DOHH2 (cell line): ENCODE results near the gene RBM6.

Source experiments
- H3F3A ChIP-seq: fragments of 200-600 bp; sonication (generic), shearing (Covaris generic); 2 replicates; pipeline ENCODE4 v1.6.0; 2016; ENCODE audit warnings: antibody characterized with exemption, mild to moderate bottlenecking; ENCODE audit not compliant: control insufficient read depth, insufficient read depth
- H3K27ac ChIP-seq: fragments of 200-600 bp; sonication (generic); 2 replicates; pipeline ENCODE4 v1.5.1; 2014; ENCODE audit warnings: low read depth, mild to moderate bottlenecking, low read length, moderate library complexity
- H3K27me3 ChIP-seq: fragments of 200-600 bp; sonication (generic); 2 replicates; pipeline ENCODE4 v1.6.1; 2014; ENCODE audit warnings: mild to moderate bottlenecking, low read length, mixed read lengths; ENCODE audit not compliant: control insufficient read depth
- H3K36me3 ChIP-seq: fragments of 200-600 bp; sonication (generic); 2 replicates; pipeline ENCODE4 v1.6.1; 2014; ENCODE audit warnings: mild to moderate bottlenecking, low read length, moderate library complexity, mixed read lengths; ENCODE audit not compliant: control insufficient read depth
- H3K4me1 ChIP-seq: fragments of 200-600 bp; sonication (generic); 2 replicates; pipeline ENCODE4 v1.6.1; 2014; ENCODE audit warnings: mild to moderate bottlenecking, low read length, mixed read lengths; ENCODE audit not compliant: control insufficient read depth
- H3K4me2 ChIP-seq: fragments of 200-600 bp; sonication (generic); 2 replicates; pipeline ENCODE4 v1.6.0; 2014; ENCODE audit warnings: mild to moderate bottlenecking, low read length, moderate library complexity
- H3K4me3 ChIP-seq: fragments of 200-600 bp; sonication (generic); 2 replicates; pipeline ENCODE4 v1.5.1; 2014; ENCODE audit warnings: mild to moderate bottlenecking, low read length, mixed read lengths
- H3K79me2 ChIP-seq: fragments of 200-600 bp; sonication (generic); 2 replicates; pipeline ENCODE4 v1.6.1; 2014; ENCODE audit warnings: mild to moderate bottlenecking, low read length, mixed read lengths; ENCODE audit not compliant: control insufficient read depth
- H3K9me2 ChIP-seq: fragments of 200-600 bp; sonication (generic); replicated peaks from 2 replicates; pipeline ENCODE4 v1.6.1; 2014; ENCODE audit warnings: mild to moderate bottlenecking, low read length, mixed read lengths; ENCODE audit not compliant: control insufficient read depth
- H3K9me3 ChIP-seq: fragments of 200-600 bp; sonication (generic); 2 replicates; pipeline ENCODE4 v1.6.1; 2014; ENCODE audit warnings: antibody characterized with exemption, low read length, mixed read lengths; ENCODE audit not compliant: control insufficient read depth, insufficient read depth
- H4K20me1 ChIP-seq: fragments of 200-600 bp; sonication (generic); 2 replicates; pipeline ENCODE4 v1.6.0; 2014; ENCODE audit warnings: low read depth, mild to moderate bottlenecking, antibody characterized with exemption, low read length, moderate library complexity; ENCODE audit not compliant: control insufficient read depth, insufficient read depth
- EZH2phosphoT487 ChIP-seq: fragments of 200-600 bp; sonication (generic); IDR thresholded peaks from 2 replicates; pipeline ENCODE4 v1.6.1; 2017; ENCODE audit warnings: borderline replicate concordance, mild to moderate bottlenecking, antibody characterized with exemption, low read length, moderate library complexity, mixed read lengths
- TF ChIP-seq, protein P1 (sequence below): fragments of 200-600 bp; sonication (generic); IDR thresholded peaks from one replicate; pipeline ENCODE4 v1.5.1; 2014; ENCODE audit warnings: antibody characterized with exemption, mild to moderate bottlenecking, low read depth, low read length; ENCODE audit not compliant: poor library complexity, severe bottlenecking

Gene RBM6

GRCh38 chr3:50095352-50095998 is 155.5 kb downstream of the RBM6 start:
- TF ChIP-seq, protein P1, sequence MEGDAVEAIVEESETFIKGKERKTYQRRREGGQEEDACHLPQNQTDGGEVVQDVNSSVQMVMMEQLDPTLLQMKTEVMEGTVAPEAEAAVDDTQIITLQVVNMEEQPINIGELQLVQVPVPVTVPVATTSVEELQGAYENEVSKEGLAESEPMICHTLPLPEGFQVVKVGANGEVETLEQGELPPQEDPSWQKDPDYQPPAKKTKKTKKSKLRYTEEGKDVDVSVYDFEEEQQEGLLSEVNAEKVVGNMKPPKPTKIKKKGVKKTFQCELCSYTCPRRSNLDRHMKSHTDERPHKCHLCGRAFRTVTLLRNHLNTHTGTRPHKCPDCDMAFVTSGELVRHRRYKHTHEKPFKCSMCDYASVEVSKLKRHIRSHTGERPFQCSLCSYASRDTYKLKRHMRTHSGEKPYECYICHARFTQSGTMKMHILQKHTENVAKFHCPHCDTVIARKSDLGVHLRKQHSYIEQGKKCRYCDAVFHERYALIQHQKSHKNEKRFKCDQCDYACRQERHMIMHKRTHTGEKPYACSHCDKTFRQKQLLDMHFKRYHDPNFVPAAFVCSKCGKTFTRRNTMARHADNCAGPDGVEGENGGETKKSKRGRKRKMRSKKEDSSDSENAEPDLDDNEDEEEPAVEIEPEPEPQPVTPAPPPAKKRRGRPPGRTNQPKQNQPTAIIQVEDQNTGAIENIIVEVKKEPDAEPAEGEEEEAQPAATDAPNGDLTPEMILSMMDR: no peak
- no peak for TF ChIP-seq EZH2phosphoT487

DNA sequence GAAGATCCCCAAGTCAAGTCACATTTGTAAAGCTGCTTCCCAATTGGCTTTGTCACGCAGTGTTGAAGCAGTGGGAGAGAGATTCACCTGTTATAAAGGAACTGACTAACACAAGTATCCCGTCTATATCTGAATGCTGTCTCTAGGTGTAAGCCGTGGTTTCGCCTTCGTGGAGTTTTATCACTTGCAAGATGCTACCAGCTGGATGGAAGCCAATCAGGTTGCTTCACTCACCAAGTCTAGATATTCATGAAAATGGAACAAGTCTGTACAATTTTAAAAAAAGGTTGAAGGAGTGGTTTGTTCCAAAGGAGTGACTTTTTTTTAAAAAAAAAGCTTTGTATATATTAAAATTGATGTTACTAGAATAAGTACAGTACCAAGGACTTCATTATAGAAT is 160.4 kb downstream of the RBM6 start:
- Histone ChIP-seq H3K4me3 (no peak overlapping the region), H3F3A (peaks cover 10% of the 10 kb centered on the region; the same call in 1 of the 2 replicates), H3K36me3 (peaks cover 98% of the 10 kb centered on the region), H3K27me3 (no peaks in the 10 kb centered on the region), H4K20me1 (peaks cover 16% of the 10 kb centered on the region), H3K9me2 (no peaks in the 10 kb centered on the region), H3K9me3 (no peaks in the 10 kb centered on the region), H3K79me2 (peaks cover 29% of the 10 kb centered on the region), H3K4me2 (no peak overlapping the region), H3K27ac (no peak overlapping the region), H3K4me1 (no peaks in the 10 kb centered on the region)
- TF ChIP-seq, protein P1: no peak
- no peak for TF ChIP-seq EZH2phosphoT487

More at GRCh38 chr3:50095352-50095998, 155.5 kb downstream of the RBM6 start:
- H3K27ac ChIP-seq: no peak overlapping the region
- H3K4me3 ChIP-seq: no peak overlapping the region
- H3K4me2 ChIP-seq: no peak overlapping the region
- peaks cover 94% of the 10 kb centered on the region for H3K36me3 ChIP-seq
- no peaks in the 10 kb centered on the region for H3K9me3 ChIP-seq
- peaks cover 64% of the 10 kb centered on the region for H3K79me2 ChIP-seq
- H3K27me3 ChIP-seq: no peaks in the 10 kb centered on the region
- peaks cover 4% of the 10 kb centered on the region; the same call in 1 of the 2 replicates for H3F3A ChIP-seq
- H3K9me2 ChIP-seq: no peaks in the 10 kb centered on the region
- peaks cover 21% of the 10 kb centered on the region for H4K20me1 ChIP-seq
- H3K4me1 ChIP-seq: peaks cover 10% of the 10 kb centered on the region

DNA sequence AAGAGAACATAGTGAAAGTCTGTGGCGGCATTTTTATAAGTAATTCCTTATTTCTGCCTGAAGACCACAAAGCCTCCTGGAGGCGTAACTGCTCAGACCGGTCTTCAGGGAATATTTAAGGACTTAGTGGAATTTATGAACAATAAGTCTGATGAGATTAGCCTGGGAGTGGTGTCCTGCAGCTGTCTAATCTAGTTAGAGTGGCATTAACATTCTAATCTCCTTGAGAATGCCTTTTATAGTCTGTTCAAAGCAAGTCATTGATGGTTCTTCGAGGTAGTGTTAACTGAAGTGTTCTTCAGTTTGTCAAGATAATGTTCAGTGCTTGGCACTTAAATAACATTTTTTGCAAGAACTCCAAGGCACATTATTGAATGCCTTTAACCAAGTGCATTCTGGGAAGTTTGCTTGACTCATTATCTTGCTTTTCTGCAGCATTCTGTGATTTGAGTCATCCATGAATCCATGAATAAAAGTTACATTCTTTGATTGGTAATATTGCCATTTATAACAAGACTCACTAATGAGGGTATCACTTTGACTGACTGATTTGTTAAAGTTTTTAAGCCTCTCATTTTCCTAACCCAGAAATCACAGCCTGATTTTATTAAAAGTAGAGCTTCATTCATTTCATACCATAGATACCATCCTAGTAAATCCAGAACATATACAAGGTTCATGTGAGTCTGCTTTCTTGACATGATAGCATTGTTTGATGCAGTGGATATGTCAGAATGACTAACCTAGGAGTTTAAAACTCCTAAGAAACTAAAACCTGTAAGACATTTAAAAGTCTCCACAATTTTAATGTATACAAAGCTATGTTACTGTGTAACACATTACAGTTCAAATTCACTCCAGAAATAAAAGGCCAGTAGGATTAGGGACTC is 161.3 kb downstream of the RBM6 start:
- Histone ChIP-seq H3K9me2 (no peaks in the 10 kb centered on the region), H3K36me3 (peaks cover 95% of the 10 kb centered on the region), H3K79me2 (peaks cover 21% of the 10 kb centered on the region), H3K27ac (no peak overlapping the region), H3K4me3 (no peak overlapping the region), H3F3A (peaks cover 13% of the 10 kb centered on the region; the same call in 1 of the 2 replicates), H4K20me1 (peaks cover 12% of the 10 kb centered on the region; the same call in 1 of the 2 replicates), H3K27me3 (no peaks in the 10 kb centered on the region), H3K9me3 (no peaks in the 10 kb centered on the region), H3K4me1 (no peaks in the 10 kb centered on the region), H3K4me2 (no peak overlapping the region)
- TF ChIP-seq, protein P1: no peak
- no peak for TF ChIP-seq EZH2phosphoT487
